GM12892 (cell line): ENCODE measurements around the gene IGSF22.

ENCODE experiments used
- POLR2A ChIP-seq: IDR thresholded peaks from 2 replicates; pipeline ENCODE4 v1.6.1; 2011; ENCODE audit warnings: low read depth, low read length, control low read depth
- POLR2AphosphoS5 ChIP-seq: IDR thresholded peaks from 2 replicates; pipeline ENCODE4 v1.6.1; 2011; ENCODE audit warnings: low read depth, low read length, control low read depth

DNA sequence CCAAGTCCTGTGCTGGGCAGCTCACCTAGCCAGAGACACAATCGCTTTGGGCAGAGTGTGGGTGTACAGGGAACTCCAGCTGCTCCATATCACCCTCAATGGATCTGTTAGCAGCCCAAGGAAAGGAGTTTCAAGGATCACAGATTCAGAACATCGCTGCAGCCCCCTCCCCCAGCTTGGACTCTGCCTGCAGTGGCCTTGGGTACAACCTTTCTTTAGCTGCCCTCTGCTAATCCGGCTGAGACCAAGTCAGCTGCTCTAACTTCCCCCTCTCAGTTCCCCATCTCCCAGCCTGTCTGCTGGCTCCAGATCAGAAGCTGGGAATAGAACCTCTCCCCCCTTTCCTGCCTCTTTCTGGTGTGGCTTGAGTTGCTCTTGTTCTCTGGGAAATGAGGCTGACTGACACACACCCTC lies 26.1 kb downstream of the IGSF22 start:
- no peak for TF ChIP-seq POLR2A
- TF ChIP-seq POLR2AphosphoS5 = no peak
